SK-N-SH (cell line): ENCODE measurements around the gene VEGFA. TPM values are rescaled to one million over a fixed set of nuclear protein-coding genes. Genes with fewer than 3 reads are reported as not detected.
A peak's percentile ranks its signal among the peaks of the same experiment; 100 is the strongest.

Experiments used
- CTCF ChIA-PET: fragments of 300-600, 350-600 bp; formaldehyde crosslinking; extraction: SDS; loops from one replicate; lab custom pipeline; 2021; lab: Yijun Ruan, JAX
- POLR2A ChIA-PET: fragments of 350-600 bp; sonication (Branson Sonifier 250); formaldehyde crosslinking; extraction: SDS; loops from one replicate; lab custom pipeline; 2020; ENCODE audit warnings: antibody characterized with exemption, inconsistent platforms; lab: Yijun Ruan, JAX
- DNase-seq: peaks from one replicate; pipeline ENCODE4 v3.0.0; 2012
- H2AFZ ChIP-seq: fragments of 200-600 bp; sonication (generic); 2 replicates; pipeline ENCODE4 v1.8.1; 2016; ENCODE audit warnings: antibody characterized with exemption, mild to moderate bottlenecking, low read depth
- H3F3A ChIP-seq: fragments of 200-600 bp; sonication (generic); replicated peaks from 2 replicates; pipeline ENCODE3; 2016; ENCODE audit warnings: antibody characterized with exemption, mild to moderate bottlenecking; ENCODE audit not compliant: insufficient read depth
- H3K27ac ChIP-seq, 2 experiments: fragments of 200-500 bp in 1 of 2; fragments of 200-600 bp in 1 of 2; sonication (Bioruptor generic) in 1 of 2; sonication (generic), shearing (Covaris generic) in 1 of 2; 2 replicates each; pipeline versions ENCODE4 v1.5.1 to v1.6.1; 2014 to 2016; ENCODE audit warnings: low read depth in 2 of 2, inconsistent platforms in 1 of 2, low read length in 1 of 2, mild to moderate bottlenecking in 1 of 2, mixed read lengths in 1 of 2
- H3K27me3 ChIP-seq: fragments of 200-600 bp; sonication (generic), shearing (Covaris generic); 2 replicates; pipeline ENCODE4 v1.6.1; 2016; ENCODE audit warnings: mixed run types; ENCODE audit not compliant: insufficient read depth
- H3K36me3 ChIP-seq, 2 experiments: fragments of 200-500 bp in 1 of 2; fragments of 200-600 bp in 1 of 2; sonication (Bioruptor generic) in 1 of 2; sonication (generic) in 1 of 2; replicated peaks in 1 of 2; 2 replicates each; pipeline versions ENCODE3 to v1.5.1; 2014 to 2016; ENCODE audit warnings: low read length in 1 of 2, mild to moderate bottlenecking in 1 of 2; ENCODE audit not compliant: insufficient read depth in 2 of 2, control insufficient read depth in 1 of 2
- H3K4me1 ChIP-seq, 2 experiments: fragments of 200-500 bp in 1 of 2; fragments of 200-600 bp in 1 of 2; sonication (Bioruptor generic) in 1 of 2; sonication (generic), shearing (Covaris generic) in 1 of 2; 2 replicates each; pipeline versions ENCODE4 v1.5.1 to v1.6.1; 2014 to 2016; ENCODE audit warnings: low read depth in 1 of 2, low read length in 1 of 2, mixed run types in 1 of 2; ENCODE audit not compliant: insufficient read depth in 2 of 2, control insufficient read depth in 1 of 2
- H3K4me2 ChIP-seq: fragments of 200-600 bp; sonication (generic), shearing (Covaris generic); 2 replicates; pipeline ENCODE4 v1.6.1; 2017; ENCODE audit warnings: mixed run types
- H3K4me3 ChIP-seq, 2 experiments: fragments of 200-500 bp in 1 of 2; fragments of 200-600 bp in 1 of 2; sonication (Bioruptor generic) in 1 of 2; sonication (generic), shearing (Covaris generic) in 1 of 2; 2 replicates each; pipeline versions ENCODE4 v1.5.1 to v1.8.1; 2014 to 2016; ENCODE audit warnings: low read depth in 2 of 2, inconsistent platforms in 1 of 2, low read length in 1 of 2, mild to moderate bottlenecking in 1 of 2, mixed read lengths in 1 of 2, moderate library complexity in 1 of 2
- H3K79me2 ChIP-seq: fragments of 200-600 bp; sonication (generic); 2 replicates; pipeline ENCODE4 v1.8.1; 2017; ENCODE audit warnings: mild to moderate bottlenecking; ENCODE audit not compliant: insufficient read depth
- H3K9ac ChIP-seq: fragments of 200-600 bp; sonication (generic); 2 replicates; pipeline ENCODE4 v1.6.1; 2017; ENCODE audit warnings: mixed run types
- H3K9me2 ChIP-seq: fragments of 200-600 bp; sonication (generic); 2 replicates; pipeline ENCODE4 v1.6.1; 2017; ENCODE audit warnings: mixed run types
- H3K9me3 ChIP-seq: fragments of 200-600 bp; sonication (generic); 2 replicates; pipeline ENCODE4 v1.6.1; 2017; ENCODE audit warnings: mixed run types, mild to moderate bottlenecking, moderate library complexity
- H4K20me1 ChIP-seq: fragments of 200-600 bp; sonication (generic); 2 replicates; pipeline ENCODE4 v1.6.1; 2017; ENCODE audit warnings: mild to moderate bottlenecking, mixed run types; ENCODE audit not compliant: insufficient read depth
- CHD2 ChIP-seq: fragments of 150-350 bp; IDR thresholded peaks from 2 replicates; pipeline ENCODE4 v1.6.1; 2018; ENCODE audit warnings: low read length; ENCODE audit not compliant: partially characterized antibody
- CTCF ChIP-seq: fragments of 200-600 bp; sonication (generic); IDR thresholded peaks from 2 replicates; pipeline ENCODE4 v1.6.1; 2017; ENCODE audit warnings: antibody characterized with exemption, mild to moderate bottlenecking, moderate library complexity
- ELF1 ChIP-seq: IDR thresholded peaks from 2 replicates; pipeline ENCODE4 v1.4.0; 2012
- FOXM1 ChIP-seq: IDR thresholded peaks from 2 replicates; pipeline ENCODE4 v1.4.0; 2012; ENCODE audit warnings: low read depth, mild to moderate bottlenecking
- GABPA ChIP-seq: IDR thresholded peaks from 2 replicates; pipeline ENCODE4 v1.4.0; 2012; ENCODE audit warnings: low read depth, mild to moderate bottlenecking
- MAX ChIP-seq: IDR thresholded peaks from 2 replicates; pipeline ENCODE4 v1.4.0; 2012; ENCODE audit warnings: low read depth
- POLR2AphosphoS5 ChIP-seq: IDR thresholded peaks from 2 replicates; pipeline ENCODE4 v1.6.1; 2012; ENCODE audit warnings: low read depth, low read length
- RAD21 ChIP-seq: IDR thresholded peaks from 2 replicates; pipeline ENCODE4 v1.6.1; 2012; ENCODE audit warnings: mild to moderate bottlenecking, low read length
- REST ChIP-seq: IDR thresholded peaks from 2 replicates; pipeline ENCODE4 v1.6.1; 2012; ENCODE audit warnings: mild to moderate bottlenecking, low read depth, low read length, moderate library complexity
- RFX5 ChIP-seq: IDR thresholded peaks from 2 replicates; pipeline ENCODE4 v1.6.1; 2012; ENCODE audit warnings: mild to moderate bottlenecking, improper control_type of control experiment, low read length
- RXRA ChIP-seq: IDR thresholded peaks from 2 replicates; pipeline ENCODE4 v1.4.0; 2012; ENCODE audit warnings: low read depth, mild to moderate bottlenecking, borderline replicate concordance
- TAF1 ChIP-seq: IDR thresholded peaks from 2 replicates; pipeline ENCODE4 v1.6.1; 2012; ENCODE audit warnings: low read depth, mild to moderate bottlenecking, low read length, moderate library complexity, borderline replicate concordance
- TCF12 ChIP-seq: IDR thresholded peaks from 2 replicates; pipeline ENCODE4 v1.4.0; 2012
- USF1 ChIP-seq: IDR thresholded peaks from 2 replicates; pipeline ENCODE4 v1.4.0; 2012; ENCODE audit warnings: low read depth, borderline replicate concordance
- WGBS: methylation state at CpG from one replicate; pipeline ENCODE4 v1.1.6; 2017; ENCODE audit warnings: low lambda C conversion rate; 5-methylcytosine and 5-hydroxymethylcytosine counted together
- polyA plus RNA-seq, 3 experiments: library from polyadenylated mRNA; depleted of rRNA; stranded (reverse); fragments of >200 nt; gene quantifications; 2 replicates each; pipeline ENCODE4 v1.2.3, GENCODE V29; 2012

Gene VEGFA
- polyA plus RNA-seq, 1 of the 3 experiments (the other 2 are of a cell fraction) = 81.0 TPM

GRCh38 chr6:43771210-43771857, 1.3 kb downstream of the VEGFA start:
- peak; percentile 72 for DNase-seq
- Histone ChIP-seq H3K36me3 (peaks cover 3 to 8% of the 10 kb centered on the region in 2 experiments), H3K4me1 (peaks cover 23 to 59% of the 10 kb centered on the region in 2 experiments), H3K9me3 (no peaks in the 10 kb centered on the region; the same call in 1 of the 2 replicates), H3K4me2 (peak overlapping the region; percentile 99), H3K4me3 (peak overlapping the region; percentile 94 to 95), H3K27ac (peak overlapping the region; percentile 85 to 93), H3K9ac (peak overlapping the region; percentile 93), H3K27me3 (no peaks in the 10 kb centered on the region), H3K79me2 (peaks cover 61% of the 10 kb centered on the region), H3K9me2 (no peaks in the 10 kb centered on the region), H4K20me1 (peaks cover 36% of the 10 kb centered on the region), H2AFZ (peak overlapping the region; percentile 91; the same call in 1 of the 2 replicates), H3F3A (no peaks in the 10 kb centered on the region)
- ChIA-PET CTCF (interaction anchor here (0.6 to 9.3 kb wide), 16 partner anchors 11 to 307 kb away, joined by 3 to 212 read pairs (median 29); no protein-coding TSS in a partner anchor), POLR2A (interaction anchor here (1.1 to 4.1 kb wide), 12 partner anchors 10 to 311 kb away, joined by 3 to 53 read pairs (median 16); no protein-coding TSS in a partner anchor)
- TF ChIP-seq TCF12 (no peak), CHD2 (no peak), FOXM1 (no peak), REST (no peak), MAX (no peak), POLR2AphosphoS5 (peak; percentile 12; the same call in 1 of the 2 replicates), GABPA (no peak), TAF1 (no peak), ELF1 (no peak), USF1 (no peak), RAD21 (no peak), RXRA (no peak), CTCF (0 out of 2 replicates have a peak, but pooled peaks have one; percentile 10), RFX5 (no peak)
- WGBS = under 1% methylated on average over 19 of the region's 66 CpGs
